ENCODE results near the gene NPAS3. TPM values are rescaled to one million over a fixed set of nuclear protein-coding genes. Genes with fewer than 3 reads are reported as not detected.

NPAS3 gene
- total and polyA plus RNA-seq, 2 of the 13 experiments (the other 11 are each of a cell fraction or from before 2014, with no cell fraction given): not detected

DNA sequence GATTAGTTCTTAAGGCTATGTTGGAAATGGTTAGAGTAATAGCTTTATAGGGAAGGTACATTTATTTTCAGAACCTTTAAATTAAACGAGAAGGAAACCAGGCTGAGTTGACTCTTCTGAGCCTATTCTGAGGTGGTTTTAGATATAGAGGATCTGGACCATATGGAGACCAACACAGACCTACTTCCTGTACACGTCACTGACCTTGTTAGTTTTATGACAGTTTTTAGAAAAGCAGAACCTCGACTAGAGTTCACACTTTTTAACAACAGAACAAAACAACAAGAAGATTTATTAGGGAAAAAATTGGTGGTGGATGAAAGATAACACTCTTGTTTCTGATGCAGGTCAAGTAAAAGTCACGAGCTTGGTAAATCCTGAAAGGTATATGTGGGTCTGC is 107.1 kb downstream of the NPAS3 start:
- BruUV-seq (replicated peaks): no TSS peak
- ATAC-seq (no peak), DNase-seq (ENCODE audit: low spot score) (no peak), FAIRE-seq (no peak)
- intact Hi-C loops (cut with micrococcal nuclease; ENCODE audit: unreplicated experiment): no loop called here
- Histone ChIP-seq H3K27ac (ENCODE audit: extremely low read length, insufficient read depth, low read length) (no peak overlapping the region), H3K4me2 (ENCODE audit: low read depth, low read length) (no peak overlapping the region), H3K9me3 (ENCODE audit: low read length) (peaks cover 94% of the 10 kb centered on the region), H3K4me3 (replicated peaks in 1 of 3; ENCODE audit: insufficient read depth in 1 of 3, low read depth in 2 of 3, low read length in 3 of 3) (no peak overlapping the region), H3K4me1 (ENCODE audit: insufficient read depth, low read length) (no peaks in the 10 kb centered on the region), H3K36me3 (replicated peaks in 1 of 2; ENCODE audit: control insufficient read depth in 1 of 2, insufficient read depth in 2 of 2, low read length in 2 of 2) (no peaks in the 10 kb centered on the region), H3K27me3 (ENCODE audit: control insufficient read depth in 1 of 2, insufficient read depth in 2 of 2, low read length in 2 of 2) (no peaks in the 10 kb centered on the region), H2AFZ (ENCODE audit: low read length) (no peak overlapping the region), H3K9ac (ENCODE audit: insufficient read depth, low read depth, low read length) (no peak overlapping the region), H4K20me1 (ENCODE audit: insufficient read depth, low read length) (no peaks in the 10 kb centered on the region), H3K79me2 (ENCODE audit: insufficient read depth, low read length) (no peaks in the 10 kb centered on the region)
- TF ChIP-seq CREB1 (IDR thresholded peaks at IDR 0.05): peak; percentile 84
- TF ChIP-seq CREB1 (CRISPR knock-in tag; IDR thresholded peaks at IDR 0.05): no peak
- no peak for TF ChIP-seq SIX1 (CRISPR knock-in tag; IDR thresholded peaks at IDR 0.05; ENCODE audit: borderline replicate concordance)
- in situ Hi-C loops (cut with HindIII; ENCODE audit: extremely low pct_ligation_motif_present, low pct_unique_long_range_greater_than_20kb): no loop called here
- WGBS (ENCODE audit: low lambda C conversion rate): under 1% methylated on average over 4 of the region's 4 CpGs
- ChIA-PET POLR2A (no interaction called here), CTCF (ENCODE audit: low intra/inter-chr PET ratio, low total read pairs) (no interaction called here)

DNA sequence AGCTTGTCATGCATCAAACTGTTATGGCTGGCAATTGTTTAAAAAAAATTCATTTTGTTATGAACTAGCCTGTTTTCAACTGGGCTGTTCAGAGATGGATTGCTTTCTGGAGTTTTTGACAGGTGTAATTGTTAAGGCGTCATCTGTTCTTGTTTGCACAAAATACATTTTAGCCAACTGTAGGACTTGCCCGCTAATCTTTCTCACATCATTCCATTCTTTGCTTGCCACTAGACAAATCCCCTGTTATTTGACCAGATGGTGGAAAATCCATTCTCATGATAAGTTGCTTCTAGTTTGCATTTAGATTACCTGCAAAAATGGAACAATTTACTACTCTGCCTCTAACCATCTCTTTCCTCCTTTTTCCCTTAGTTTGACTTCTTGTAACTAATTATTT is 114.3 kb downstream of the NPAS3 start:
- POLR2A ChIA-PET: no interaction called here
- intact Hi-C loops (cut with micrococcal nuclease; ENCODE audit: unreplicated experiment) (no loop called here), in situ Hi-C loops (cut with HindIII; ENCODE audit: extremely low pct_ligation_motif_present, low pct_unique_long_range_greater_than_20kb) (no loop called here)
- CTCF ChIA-PET (ENCODE audit: low intra/inter-chr PET ratio, low total read pairs): no interaction called here
- WGBS (ENCODE audit: low lambda C conversion rate): 22% methylated on average over 2 of the region's 2 CpGs
- Histone ChIP-seq H3K36me3 (replicated peaks in 1 of 2; ENCODE audit: control insufficient read depth in 1 of 2, insufficient read depth in 2 of 2, low read length in 2 of 2) (no peaks in the 10 kb centered on the region), H3K4me1 (ENCODE audit: insufficient read depth, low read length) (no peaks in the 10 kb centered on the region), H3K27me3 (ENCODE audit: control insufficient read depth in 1 of 2, insufficient read depth in 2 of 2, low read length in 2 of 2) (no peaks in the 10 kb centered on the region), H4K20me1 (ENCODE audit: insufficient read depth, low read length) (no peaks in the 10 kb centered on the region), H3K79me2 (ENCODE audit: insufficient read depth, low read length) (no peaks in the 10 kb centered on the region), H3K9ac (ENCODE audit: insufficient read depth, low read depth, low read length) (no peak overlapping the region), H3K9me3 (ENCODE audit: low read length) (peaks cover 29% of the 10 kb centered on the region), H2AFZ (ENCODE audit: low read length) (no peak overlapping the region), H3K27ac (ENCODE audit: extremely low read length, insufficient read depth, low read length) (no peak overlapping the region), H3K4me2 (ENCODE audit: low read depth, low read length) (no peak overlapping the region), H3K4me3 (replicated peaks in 1 of 3; ENCODE audit: insufficient read depth in 1 of 3, low read depth in 2 of 3, low read length in 3 of 3) (no peak overlapping the region)
- ATAC-seq (no peak), DNase-seq (ENCODE audit: low spot score) (no peak), FAIRE-seq (no peak)
- no TSS peak for BruUV-seq (replicated peaks)
- TF ChIP-seq, protein P1, sequence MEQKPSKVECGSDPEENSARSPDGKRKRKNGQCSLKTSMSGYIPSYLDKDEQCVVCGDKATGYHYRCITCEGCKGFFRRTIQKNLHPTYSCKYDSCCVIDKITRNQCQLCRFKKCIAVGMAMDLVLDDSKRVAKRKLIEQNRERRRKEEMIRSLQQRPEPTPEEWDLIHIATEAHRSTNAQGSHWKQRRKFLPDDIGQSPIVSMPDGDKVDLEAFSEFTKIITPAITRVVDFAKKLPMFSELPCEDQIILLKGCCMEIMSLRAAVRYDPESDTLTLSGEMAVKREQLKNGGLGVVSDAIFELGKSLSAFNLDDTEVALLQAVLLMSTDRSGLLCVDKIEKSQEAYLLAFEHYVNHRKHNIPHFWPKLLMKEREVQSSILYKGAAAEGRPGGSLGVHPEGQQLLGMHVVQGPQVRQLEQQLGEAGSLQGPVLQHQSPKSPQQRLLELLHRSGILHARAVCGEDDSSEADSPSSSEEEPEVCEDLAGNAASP (CRISPR knock-in tag; IDR thresholded peaks at IDR 0.05; ENCODE audit: borderline replicate concordance): no peak
- TF ChIP-seq, protein P2, sequence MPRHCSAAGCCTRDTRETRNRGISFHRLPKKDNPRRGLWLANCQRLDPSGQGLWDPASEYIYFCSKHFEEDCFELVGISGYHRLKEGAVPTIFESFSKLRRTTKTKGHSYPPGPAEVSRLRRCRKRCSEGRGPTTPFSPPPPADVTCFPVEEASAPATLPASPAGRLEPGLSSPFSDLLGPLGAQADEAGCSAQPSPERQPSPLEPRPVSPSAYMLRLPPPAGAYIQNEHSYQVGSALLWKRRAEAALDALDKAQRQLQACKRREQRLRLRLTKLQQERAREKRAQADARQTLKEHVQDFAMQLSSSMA (CRISPR knock-in tag; IDR thresholded peaks at IDR 0.05): no peak
- TF ChIP-seq, protein P3, sequence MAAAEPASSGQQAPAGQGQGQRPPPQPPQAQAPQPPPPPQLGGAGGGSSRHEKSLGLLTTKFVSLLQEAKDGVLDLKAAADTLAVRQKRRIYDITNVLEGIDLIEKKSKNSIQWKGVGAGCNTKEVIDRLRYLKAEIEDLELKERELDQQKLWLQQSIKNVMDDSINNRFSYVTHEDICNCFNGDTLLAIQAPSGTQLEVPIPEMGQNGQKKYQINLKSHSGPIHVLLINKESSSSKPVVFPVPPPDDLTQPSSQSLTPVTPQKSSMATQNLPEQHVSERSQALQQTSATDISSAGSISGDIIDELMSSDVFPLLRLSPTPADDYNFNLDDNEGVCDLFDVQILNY (CRISPR knock-in tag; conservative IDR thresholded peaks at IDR 0.05): no peak
- TF ChIP-seq SPEN (CRISPR knock-in tag; IDR thresholded peaks at IDR 0.05; ENCODE audit: low read depth) (no peak), SMAD1 (CRISPR knock-in tag; IDR thresholded peaks at IDR 0.05; ENCODE audit: borderline replicate concordance, low read depth) (no peak), ZNF33B (CRISPR knock-in tag; IDR thresholded peaks at IDR 0.05) (no peak), ZNF563 (CRISPR knock-in tag; IDR thresholded peaks at IDR 0.05) (no peak), ZNF431 (CRISPR knock-in tag; IDR thresholded peaks at IDR 0.05; ENCODE audit: borderline replicate concordance, low read depth) (no peak)
- TF ChIP-seq, protein P4, sequence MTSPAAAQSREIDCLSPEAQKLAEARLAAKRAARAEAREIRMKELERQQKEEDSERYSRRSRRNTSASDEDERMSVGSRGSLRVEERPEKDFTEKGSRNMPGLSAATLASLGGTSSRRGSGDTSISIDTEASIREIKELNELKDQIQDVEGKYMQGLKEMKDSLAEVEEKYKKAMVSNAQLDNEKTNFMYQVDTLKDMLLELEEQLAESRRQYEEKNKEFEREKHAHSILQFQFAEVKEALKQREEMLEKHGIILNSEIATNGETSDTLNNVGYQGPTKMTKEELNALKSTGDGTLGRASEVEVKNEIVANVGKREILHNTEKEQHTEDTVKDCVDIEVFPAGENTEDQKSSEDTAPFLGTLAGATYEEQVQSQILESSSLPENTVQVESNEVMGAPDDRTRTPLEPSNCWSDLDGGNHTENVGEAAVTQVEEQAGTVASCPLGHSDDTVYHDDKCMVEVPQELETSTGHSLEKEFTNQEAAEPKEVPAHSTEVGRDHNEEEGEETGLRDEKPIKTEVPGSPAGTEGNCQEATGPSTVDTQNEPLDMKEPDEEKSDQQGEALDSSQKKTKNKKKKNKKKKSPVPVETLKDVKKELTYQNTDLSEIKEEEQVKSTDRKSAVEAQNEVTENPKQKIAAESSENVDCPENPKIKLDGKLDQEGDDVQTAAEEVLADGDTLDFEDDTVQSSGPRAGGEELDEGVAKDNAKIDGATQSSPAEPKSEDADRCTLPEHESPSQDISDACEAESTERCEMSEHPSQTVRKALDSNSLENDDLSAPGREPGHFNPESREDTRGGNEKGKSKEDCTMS (CRISPR knock-in tag; conservative IDR thresholded peaks at IDR 0.05): no peak
- TF ChIP-seq, protein P5, sequence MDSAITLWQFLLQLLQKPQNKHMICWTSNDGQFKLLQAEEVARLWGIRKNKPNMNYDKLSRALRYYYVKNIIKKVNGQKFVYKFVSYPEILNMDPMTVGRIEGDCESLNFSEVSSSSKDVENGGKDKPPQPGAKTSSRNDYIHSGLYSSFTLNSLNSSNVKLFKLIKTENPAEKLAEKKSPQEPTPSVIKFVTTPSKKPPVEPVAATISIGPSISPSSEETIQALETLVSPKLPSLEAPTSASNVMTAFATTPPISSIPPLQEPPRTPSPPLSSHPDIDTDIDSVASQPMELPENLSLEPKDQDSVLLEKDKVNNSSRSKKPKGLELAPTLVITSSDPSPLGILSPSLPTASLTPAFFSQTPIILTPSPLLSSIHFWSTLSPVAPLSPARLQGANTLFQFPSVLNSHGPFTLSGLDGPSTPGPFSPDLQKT (CRISPR knock-in tag; IDR thresholded peaks at IDR 0.05; ENCODE audit: borderline replicate concordance): no peak

Data from HepG2 (cell line).